GDM1 (cell line): Measurements from ENCODE around the gene OR6K2.
"Not testable (repeated sequence)": the region's sequence is repeated elsewhere in the genome, so short reads cannot be mapped to it uniquely, and the experiment has no call there.

Experiments used
- DNase-seq: peaks from one replicate; lab custom pipeline; 2025; lab: John Stamatoyannopoulos, UW

Gene OR6K2, protein sequence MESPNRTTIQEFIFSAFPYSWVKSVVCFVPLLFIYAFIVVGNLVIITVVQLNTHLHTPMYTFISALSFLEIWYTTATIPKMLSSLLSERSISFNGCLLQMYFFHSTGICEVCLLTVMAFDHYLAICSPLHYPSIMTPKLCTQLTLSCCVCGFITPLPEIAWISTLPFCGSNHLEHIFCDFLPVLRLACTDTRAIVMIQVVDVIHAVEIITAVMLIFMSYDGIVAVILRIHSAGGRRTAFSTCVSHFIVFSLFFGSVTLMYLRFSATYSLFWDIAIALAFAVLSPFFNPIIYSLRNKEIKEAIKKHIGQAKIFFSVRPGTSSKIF

GRCh38 chr1:158700552-158700951 lies at the start of gene OR6K2:
TSS of gene OR6K2 (minus strand) at chr1:158700652. CDS start at chr1:158700652, 0 bp downstream.
- DNase-seq = no peak

- no peak for DNase-seq
These were observed 35.4 kb upstream of the OR6K2 start for GRCh38 chr1:158735848-158736247.

- no peak for DNase-seq
These were observed 32.1 kb upstream of the OR6K2 start for GRCh38 chr1:158732524-158732923.

DNA sequence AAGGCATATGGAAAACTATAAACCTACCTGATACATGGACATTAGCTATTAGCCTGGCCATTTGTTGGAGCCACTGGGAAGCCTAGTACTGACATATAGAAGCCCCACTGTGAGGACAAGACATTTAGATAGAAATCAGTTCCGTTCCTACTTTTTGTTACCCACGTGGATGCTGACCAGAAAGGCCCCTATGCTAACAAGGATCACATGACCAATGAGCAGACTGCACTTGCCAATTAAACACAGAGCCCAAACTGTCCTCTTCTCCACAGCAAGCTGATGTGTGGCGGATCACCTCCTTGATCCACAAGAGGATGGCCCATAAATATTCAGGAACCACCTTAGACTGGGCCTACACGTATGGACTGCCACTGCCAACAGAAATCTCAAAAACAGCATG lies 31.3 kb upstream of the OR6K2 start:
- no peak for DNase-seq

DNA sequence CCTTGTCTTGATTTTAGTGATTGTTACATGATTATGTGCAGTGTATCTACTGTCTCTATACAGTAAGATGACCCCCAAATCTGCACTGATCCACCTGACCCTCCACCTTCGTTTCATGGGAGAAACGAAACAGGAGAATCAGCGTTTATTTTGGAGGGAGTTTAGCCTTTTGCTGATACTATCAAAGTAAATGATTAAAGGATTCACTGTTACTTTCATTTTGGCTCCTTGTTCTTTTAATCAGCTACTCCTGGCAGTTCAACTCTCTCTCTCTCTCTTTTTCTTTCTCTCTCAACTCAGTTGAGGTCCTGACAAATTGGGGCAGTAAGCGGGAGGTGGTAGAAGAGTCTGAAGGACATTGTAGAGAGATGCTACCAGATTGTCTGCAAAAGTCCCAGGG lies 30.0 kb upstream of the OR6K2 start:
- DNase-seq = no peak

GRCh38 chr1:158728510-158729225 lies 28.2 kb upstream of the OR6K2 start:
- DNase-seq = no peak

GRCh38 chr1:158724442-158724841 lies 24.0 kb upstream of the OR6K2 start:
- no peak for DNase-seq

DNA sequence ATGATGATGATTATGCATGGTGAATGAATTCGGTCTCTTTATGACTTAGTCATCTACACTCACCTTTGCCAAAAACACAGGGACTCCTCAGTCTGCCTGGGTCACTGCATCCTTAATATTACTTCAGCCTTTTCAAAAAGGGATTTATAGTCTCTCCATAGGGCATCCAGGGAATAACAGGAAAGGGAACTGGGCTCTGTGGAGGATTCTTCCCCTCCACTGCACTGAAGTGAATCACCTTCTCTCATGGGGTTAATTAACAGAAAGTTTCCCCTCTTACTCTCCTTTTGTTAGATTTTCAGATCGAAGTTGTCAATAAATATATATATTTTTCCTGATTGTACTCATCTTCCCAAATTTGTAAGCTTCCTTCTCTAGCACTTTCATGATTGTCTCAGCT lies 20.2 kb upstream of the OR6K2 start, which contains the start of gene OR6K3:
Gene OR6K3, minus strand, starts transcription at position 101 of the 400 bp plus-strand sequence. CDS start 2,605 bp downstream, outside the sequence.
- no peak for DNase-seq

DNA sequence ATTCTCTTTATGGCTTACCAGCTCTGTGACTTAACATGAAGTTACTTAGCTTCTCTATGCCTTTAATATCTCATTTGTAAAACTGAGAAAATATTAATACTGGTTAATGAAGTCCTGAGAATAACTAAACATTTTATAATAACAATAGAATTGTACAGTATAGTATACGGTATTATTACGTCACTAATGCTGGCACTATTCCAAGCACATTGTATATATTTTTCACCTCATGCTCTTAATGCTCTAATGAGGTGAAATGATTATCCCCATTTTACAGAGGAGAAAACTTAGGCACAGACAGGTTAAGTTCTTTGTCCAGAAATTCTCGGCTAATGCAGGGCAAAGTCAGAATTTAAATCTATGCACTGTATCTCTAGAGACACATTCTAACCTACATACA lies 19.2 kb upstream of the OR6K2 start:
- DNase-seq = no peak

DNA sequence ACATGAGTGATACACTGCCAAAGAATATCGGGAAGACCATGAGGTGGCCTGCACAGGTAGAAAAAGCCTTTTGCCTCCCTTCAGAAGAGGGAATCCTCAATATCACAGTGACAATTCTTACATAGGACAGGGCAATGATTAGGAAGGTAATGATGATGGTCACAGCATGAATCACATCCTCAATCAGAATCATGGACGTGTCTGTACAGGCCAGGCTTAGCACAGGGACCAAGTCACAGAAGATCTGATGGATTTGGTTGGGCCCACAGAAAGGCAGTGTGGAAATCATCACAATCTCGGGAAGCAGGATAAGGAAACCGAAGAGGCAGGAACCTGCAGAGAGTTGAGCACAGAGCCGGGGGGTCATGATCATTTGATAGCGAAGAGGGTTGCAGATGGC lies 16.9 kb upstream of the OR6K2 start:
- no peak for DNase-seq

- no peak for DNase-seq
These were observed 15.9 kb upstream of the OR6K2 start for GRCh38 chr1:158716335-158716734.

DNA sequence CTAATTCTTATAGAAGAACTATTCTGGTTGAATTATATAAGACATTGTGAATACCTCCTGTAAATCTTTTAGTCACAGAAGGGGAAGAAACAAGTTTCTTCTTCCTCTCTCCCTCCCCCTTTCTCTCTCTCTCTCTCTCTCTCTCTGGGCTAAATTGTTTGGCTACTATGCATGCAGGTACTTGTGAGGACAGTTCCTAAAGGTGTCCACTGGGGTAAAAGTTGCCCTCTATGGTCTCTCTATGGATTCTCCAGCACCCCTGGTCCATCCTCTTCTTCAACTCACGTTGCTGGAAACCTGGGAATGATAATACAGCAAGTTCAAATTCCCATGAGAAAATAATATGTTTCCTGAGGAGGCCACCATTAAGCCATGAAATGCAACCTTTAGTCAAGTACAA lies 14.3 kb upstream of the OR6K2 start:
- DNase-seq = no peak

DNA sequence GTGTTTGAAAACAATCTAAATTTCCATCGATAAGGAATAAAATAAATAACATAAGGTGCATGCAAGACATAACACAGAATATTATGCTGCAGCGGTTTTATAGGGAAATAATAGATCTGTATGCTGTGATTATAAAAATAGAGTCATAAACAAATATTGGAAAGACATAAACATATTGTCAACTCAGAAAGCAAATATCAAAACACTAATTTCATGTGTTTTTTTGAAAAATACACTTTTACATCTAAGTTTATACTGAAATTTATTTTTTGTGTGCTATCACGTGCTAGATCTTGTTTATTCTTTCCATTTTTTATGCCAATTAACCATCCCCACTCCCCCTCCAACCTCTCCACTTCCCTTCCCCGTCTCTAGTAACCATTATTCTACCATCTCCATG lies 10.6 kb upstream of the OR6K2 start:
- DNase-seq = no peak

GRCh38 chr1:158706096-158706495 lies 5.6 kb upstream of the OR6K2 start:
- no peak for DNase-seq

DNA sequence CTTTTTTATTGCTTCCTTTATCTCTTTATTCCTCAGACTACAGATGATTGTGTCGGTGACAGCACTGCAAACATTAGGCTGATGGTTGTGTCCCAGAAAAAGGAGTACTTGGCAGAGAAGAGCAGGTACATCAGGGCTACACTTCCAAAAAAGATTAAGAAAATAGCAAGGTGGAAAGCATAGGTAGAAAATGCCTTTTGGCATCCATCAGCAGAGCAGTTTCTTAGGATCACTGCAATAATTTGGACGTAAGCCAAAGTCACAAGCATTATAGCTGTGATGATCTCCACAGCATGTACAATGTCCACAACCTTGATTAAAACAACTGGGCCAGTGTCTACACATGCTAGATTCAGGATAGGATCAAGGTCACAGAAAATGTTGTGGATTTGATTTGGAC lies 5.9 kb downstream of the OR6K2 start:
- DNase-seq = no peak

DNA sequence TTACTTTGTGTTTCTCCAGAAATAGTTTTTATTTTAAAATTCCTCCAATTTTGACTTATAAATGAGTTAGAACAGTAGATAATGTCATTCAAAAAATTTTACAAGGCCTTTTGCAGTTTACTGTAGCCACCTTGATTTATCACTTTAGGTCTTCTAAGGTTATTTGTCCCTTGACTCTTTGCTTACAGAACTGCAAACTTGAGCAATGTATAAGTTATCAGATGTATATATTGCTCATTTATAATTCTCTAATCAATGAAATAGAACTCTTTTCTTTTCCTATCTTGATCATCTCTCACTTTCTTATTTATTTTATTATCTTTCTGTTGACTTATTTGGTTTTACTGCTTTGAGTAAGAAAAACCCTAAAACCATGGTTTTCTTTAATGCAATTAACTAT lies 8.1 kb downstream of the OR6K2 start:
- DNase-seq = no peak

- DNase-seq = no peak
These were observed 8.5 kb downstream of the OR6K2 start for GRCh38 chr1:158691907-158692306.

GRCh38 chr1:158691149-158691548 lies 9.3 kb downstream of the OR6K2 start:
- not testable (repeated sequence) for DNase-seq

DNA sequence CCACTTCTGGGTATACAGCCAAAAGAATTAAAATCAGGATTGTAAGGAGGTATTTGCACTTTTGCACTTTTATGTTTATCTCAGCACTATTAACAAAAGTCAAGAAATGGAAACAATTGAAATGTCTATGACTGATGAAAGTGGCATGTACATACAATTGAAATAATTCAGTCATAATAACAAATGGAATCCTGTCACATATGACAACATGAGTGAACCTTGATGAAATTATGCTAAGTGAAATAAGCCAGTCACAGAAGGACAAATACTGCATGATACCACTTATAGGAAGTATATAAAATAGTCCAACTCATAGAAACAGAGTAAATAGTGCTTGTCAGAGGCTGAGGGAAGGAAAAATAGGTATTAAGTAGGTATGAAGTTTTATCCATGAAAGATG lies 10.6 kb downstream of the OR6K2 start:
- DNase-seq = no peak

DNA sequence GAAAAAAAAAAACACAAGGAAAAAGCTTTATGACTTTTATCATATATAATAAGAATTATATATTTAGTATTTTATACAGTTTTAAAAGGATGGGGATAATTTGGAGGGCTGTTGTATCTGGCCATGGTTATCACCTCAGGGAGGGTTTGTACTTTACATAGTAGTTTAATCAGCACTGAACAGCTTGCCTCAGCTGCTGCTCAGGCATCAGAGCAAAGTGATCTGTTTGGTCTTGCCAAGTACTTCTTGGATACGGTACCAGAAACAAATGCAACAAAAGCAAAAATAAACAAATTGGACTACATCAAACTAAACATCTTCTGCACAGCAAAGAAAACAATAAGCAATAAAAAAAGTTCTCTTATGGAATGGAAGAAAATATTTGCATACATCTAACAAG lies 11.3 kb downstream of the OR6K2 start:
- no peak for DNase-seq

GRCh38 chr1:158688343-158688742 lies 12.1 kb downstream of the OR6K2 start:
- DNase-seq = not testable (repeated sequence)

- no peak for DNase-seq
These were observed 13.4 kb downstream of the OR6K2 start for GRCh38 chr1:158687037-158687436.
